DOHH2 (cell line): ENCODE results near the gene DUSP16.

ENCODE experiments used
- EZH2phosphoT487 ChIP-seq: fragments of 200-600 bp; sonication (generic); IDR thresholded peaks from 2 replicates; pipeline ENCODE4 v1.6.1; 2017; ENCODE audit warnings: borderline replicate concordance, mild to moderate bottlenecking, antibody characterized with exemption, low read length, moderate library complexity, mixed read lengths
- TF ChIP-seq, protein P1 (sequence below): fragments of 200-600 bp; sonication (generic); IDR thresholded peaks from one replicate; pipeline ENCODE4 v1.5.1; 2014; ENCODE audit warnings: antibody characterized with exemption, mild to moderate bottlenecking, low read depth, low read length; ENCODE audit not compliant: poor library complexity, severe bottlenecking

DNA sequence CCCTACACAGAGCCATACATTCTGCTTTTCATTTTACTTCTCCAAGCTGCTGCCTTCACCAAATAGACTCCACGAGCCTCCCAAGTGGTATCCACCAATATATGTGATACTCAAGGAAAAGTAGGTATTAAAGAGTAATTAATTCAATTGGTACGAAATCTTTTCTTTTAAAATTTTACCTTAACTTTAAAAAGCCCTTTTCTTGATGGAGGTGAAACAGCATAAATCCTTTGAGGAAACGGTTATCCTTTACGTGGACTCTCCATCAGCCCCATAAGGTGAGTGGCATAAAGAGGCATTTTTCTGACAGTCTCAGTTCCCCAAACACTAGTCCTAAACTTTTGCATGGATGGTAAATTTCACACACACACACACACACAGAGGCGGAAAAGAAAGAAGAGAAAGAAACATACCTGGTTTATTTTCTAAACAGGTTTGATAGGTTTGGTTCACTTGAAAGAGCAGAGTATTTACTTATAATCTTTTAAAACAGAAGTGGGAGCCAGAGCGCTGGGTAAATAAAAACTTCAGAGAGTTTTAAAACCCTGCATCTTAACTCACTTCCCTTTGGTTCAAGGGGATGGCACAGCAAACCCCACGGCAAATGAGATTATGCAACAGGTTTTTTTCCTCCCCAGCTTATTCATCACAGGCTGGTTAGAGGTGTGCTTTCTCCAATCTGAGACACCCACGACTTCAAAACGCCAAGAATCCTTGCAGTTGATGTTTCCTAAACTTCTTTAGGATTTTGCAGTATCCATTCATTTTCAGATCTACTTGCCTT, 1.9 kb downstream of the DUSP16 start:
- TF ChIP-seq, protein P1, sequence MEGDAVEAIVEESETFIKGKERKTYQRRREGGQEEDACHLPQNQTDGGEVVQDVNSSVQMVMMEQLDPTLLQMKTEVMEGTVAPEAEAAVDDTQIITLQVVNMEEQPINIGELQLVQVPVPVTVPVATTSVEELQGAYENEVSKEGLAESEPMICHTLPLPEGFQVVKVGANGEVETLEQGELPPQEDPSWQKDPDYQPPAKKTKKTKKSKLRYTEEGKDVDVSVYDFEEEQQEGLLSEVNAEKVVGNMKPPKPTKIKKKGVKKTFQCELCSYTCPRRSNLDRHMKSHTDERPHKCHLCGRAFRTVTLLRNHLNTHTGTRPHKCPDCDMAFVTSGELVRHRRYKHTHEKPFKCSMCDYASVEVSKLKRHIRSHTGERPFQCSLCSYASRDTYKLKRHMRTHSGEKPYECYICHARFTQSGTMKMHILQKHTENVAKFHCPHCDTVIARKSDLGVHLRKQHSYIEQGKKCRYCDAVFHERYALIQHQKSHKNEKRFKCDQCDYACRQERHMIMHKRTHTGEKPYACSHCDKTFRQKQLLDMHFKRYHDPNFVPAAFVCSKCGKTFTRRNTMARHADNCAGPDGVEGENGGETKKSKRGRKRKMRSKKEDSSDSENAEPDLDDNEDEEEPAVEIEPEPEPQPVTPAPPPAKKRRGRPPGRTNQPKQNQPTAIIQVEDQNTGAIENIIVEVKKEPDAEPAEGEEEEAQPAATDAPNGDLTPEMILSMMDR = no peak
- no peak for TF ChIP-seq EZH2phosphoT487
